GM12878 (cell line): Measurements from ENCODE around the gene SRPRB. TPM values are rescaled to one million over a fixed set of nuclear protein-coding genes. Genes with fewer than 3 reads are reported as not detected.

ENCODE experiments used
- ATAC-seq: fragments of 200-7000 bp; cut with Tn5 transposase; 3 replicates; pipeline ENCODE4 v1.9.1; 2020; ENCODE audit warnings: mild to moderate bottlenecking, moderate library complexity
- BruUV-seq: library from RNA; stranded (reverse); fragments of 400-500 nt; replicated peaks from 2 replicates; lab custom pipeline; 2021; lab: Mats Ljungman, UMichigan
- CTCF ChIA-PET: fragments of 300-600 bp; sonication (Branson Sonifier 250); formaldehyde crosslinking; extraction: SDS; loops from one replicate; lab custom pipeline; 2021; ENCODE audit warnings: inconsistent platforms; lab: Yijun Ruan, JAX
- POLR2A ChIA-PET: fragments of 350-600 bp; formaldehyde crosslinking; extraction: SDS; loops from one replicate; lab custom pipeline; 2021; ENCODE audit warnings: inconsistent platforms; lab: Charles Lee
- RAD21 ChIA-PET: fragments of 300-600 bp; sonication (Branson Sonifier 250); formaldehyde crosslinking; loops from one replicate; lab custom pipeline; 2023; ENCODE audit warnings: antibody characterized with exemption; ENCODE audit not compliant: unreplicated experiment; lab: Charles Lee
- SMC1A ChIA-PET: fragments of 300-600 bp; sonication (Branson Sonifier 250); formaldehyde crosslinking; loops from one replicate; lab custom pipeline; 2023; ENCODE audit not compliant: unreplicated experiment, uncharacterized antibody; lab: Charles Lee
- DNase-seq: peaks from one replicate; pipeline ENCODE4 v3.0.0-alpha.2; 2011; ENCODE audit warnings: low read depth, low spot score
- FAIRE-seq: peaks from 3 replicates; lab custom pipeline; 2011; peaks lifted over from hg19 to GRCh38; lab: Jason Lieb, UNC
- H2AFZ ChIP-seq: 2 replicates; pipeline ENCODE4 v1.6.0; 2011; ENCODE audit warnings: low read depth, low read length, control low read depth; ENCODE audit not compliant: control insufficient read depth
- H3K27ac ChIP-seq: 2 replicates; pipeline ENCODE4 v1.5.1; 2011; ENCODE audit warnings: control low read depth; ENCODE audit not compliant: control insufficient read depth, insufficient read depth
- H3K27me3 ChIP-seq, 2 experiments: replicated peaks in 1 of 2; 2 replicates each; pipeline versions ENCODE4 v1.6.0 to v1.6.1; 2011; ENCODE audit warnings: low read length in 1 of 2; ENCODE audit not compliant: control insufficient read depth in 2 of 2, insufficient read depth in 2 of 2
- H3K36me3 ChIP-seq, 2 experiments: 2 replicates each; pipeline ENCODE4 v1.5.1; 2011; ENCODE audit warnings: low read length in 1 of 2; ENCODE audit not compliant: control insufficient read depth in 2 of 2, insufficient read depth in 2 of 2
- H3K4me1 ChIP-seq: 2 replicates; pipeline ENCODE4 v1.6.1; 2011; ENCODE audit warnings: mild to moderate bottlenecking, low read length, moderate library complexity, mixed read lengths; ENCODE audit not compliant: control insufficient read depth, insufficient read depth
- H3K4me2 ChIP-seq: 2 replicates; pipeline ENCODE4 v1.6.0; 2011; ENCODE audit warnings: control low read depth; ENCODE audit not compliant: control insufficient read depth, insufficient read depth
- H3K4me3 ChIP-seq: fragments of 200-600 bp; sonication (generic); 2 replicates; pipeline ENCODE4 v1.5.1; 2016
- H3K79me2 ChIP-seq: 2 replicates; pipeline ENCODE4 v1.6.0; 2011; ENCODE audit warnings: low read length; ENCODE audit not compliant: control insufficient read depth, insufficient read depth
- H3K9ac ChIP-seq: 2 replicates; pipeline ENCODE4 v1.8.0; 2011; ENCODE audit warnings: low read length, control low read depth, mixed read lengths; ENCODE audit not compliant: control insufficient read depth, insufficient read depth
- H3K9me3 ChIP-seq: replicated peaks from 3 replicates; pipeline ENCODE4 v1.5.1; 2011; ENCODE audit warnings: mild to moderate bottlenecking, low read length; ENCODE audit not compliant: control insufficient read depth, insufficient read depth
- H4K20me1 ChIP-seq: 2 replicates; pipeline ENCODE4 v1.6.0; 2011; ENCODE audit not compliant: control insufficient read depth, insufficient read depth
- BHLHE40 ChIP-seq, 2 experiments: fragments of 450-650 bp in 1 of 2; IDR thresholded peaks; 2 replicates each; pipeline ENCODE4 v1.6.1; 2011 to 2017; ENCODE audit warnings: low read depth in 2 of 2, borderline replicate concordance in 1 of 2, improper control_type of control experiment in 1 of 2, low read length in 1 of 2, mild to moderate bottlenecking in 1 of 2
- CBFB ChIP-seq: IDR thresholded peaks from 2 replicates; pipeline ENCODE4 v1.6.1; 2016; ENCODE audit warnings: antibody characterized with exemption, low read depth
- KAT2A ChIP-seq: conservative IDR thresholded peaks from 2 replicates; pipeline ENCODE4 v1.6.1; 2011; ENCODE audit warnings: low read depth, low read length; ENCODE audit not compliant: control insufficient read depth
- STAT1 ChIP-seq: fragments of 450-650 bp; conservative IDR thresholded peaks from 2 replicates; pipeline ENCODE4 v1.6.1; 2014; ENCODE audit warnings: antibody characterized with exemption, mild to moderate bottlenecking
- TCF7 ChIP-seq: IDR thresholded peaks from 2 replicates; pipeline ENCODE4 v1.6.1; 2014; ENCODE audit warnings: antibody characterized with exemption, borderline replicate concordance
- ZNF24 ChIP-seq: fragments of 450-650 bp; IDR thresholded peaks from 2 replicates; pipeline ENCODE4 v1.6.1; 2017; ENCODE audit warnings: antibody characterized with exemption, mild to moderate bottlenecking
- ZNF622 ChIP-seq: fragments of 450-650 bp; IDR thresholded peaks from 2 replicates; pipeline ENCODE4 v1.6.1; 2017; ENCODE audit warnings: mild to moderate bottlenecking, inconsistent platforms
- WGBS: methylation state at CpG from one replicate; pipeline ENCODE4 v1.1.6; 2016; ENCODE audit warnings: low lambda C conversion rate; ENCODE audit not compliant: insufficient replicate concordance, insufficient coverage; ENCODE audit errors: missing lambda C conversion rate; 5-methylcytosine and 5-hydroxymethylcytosine counted together
- in situ Hi-C: fragments of 300-500 bp; cut with MboI; formaldehyde crosslinking; loops from 9 replicates; pipeline ENCODE4 v1.14.3; 2018; ENCODE audit warnings: mixed read lengths
- intact Hi-C: fragments of 100-400 bp; cut with micrococcal nuclease; formaldehyde crosslinking; loops from one replicate; pipeline ENCODE4 v1.14.2; 2022; ENCODE audit not compliant: unreplicated experiment
- polyA plus RNA-seq, 11 experiments: library from polyadenylated mRNA; depleted of rRNA in 4 of 11; unstranded in 6 of 11; stranded (reverse) in 5 of 11; fragments of >200 nt; fragmentation: Nextera tagmentation in 4 of 11; fragmentation: Illumina TruSeq in 1 of 11; extraction: Ambion mirVana in 4 of 11; extraction: Trizol in 1 of 11; gene quantifications; 1 replicate in 1 of 11; 2 replicates in 10 of 11; pipeline versions ENCODE4 v1.2.1 to v1.2.3, GENCODE V29; 2011 to 2016; ENCODE audit warnings: inconsistent platforms in 2 of 11, missing spikeins in 2 of 11, low read depth in 1 of 11
- total RNA-seq, 4 experiments: library from RNA; depleted of rRNA in 3 of 4; stranded (reverse); fragments of >200 nt in 3 of 4; fragmentation: Illumina TruSeq in 1 of 4; extraction: Trizol in 1 of 4; gene quantifications; 2 replicates each; pipeline versions ENCODE4 v1.2.1 to v1.2.3, GENCODE V29; 2013 to 2021
- TF ChIP-seq, protein P1 (sequence below): IDR thresholded peaks from 2 replicates; pipeline ENCODE4 v1.6.1; 2012; ENCODE audit warnings: low read depth, low read length, improper control_type of control experiment
- TF ChIP-seq, protein P2 (sequence below): fragments of 450-650 bp; formaldehyde crosslinking; IDR thresholded peaks from 2 replicates; pipeline ENCODE4 v1.4.0; 2022; ENCODE audit warnings: mild to moderate bottlenecking, moderate library complexity

Gene SRPRB
- total and polyA plus RNA-seq, 10 of the 15 experiments (the other 5 are each of a cell fraction or from before 2014, with no cell fraction given): 30.6 to 107 (median 46.6) TPM

DNA sequence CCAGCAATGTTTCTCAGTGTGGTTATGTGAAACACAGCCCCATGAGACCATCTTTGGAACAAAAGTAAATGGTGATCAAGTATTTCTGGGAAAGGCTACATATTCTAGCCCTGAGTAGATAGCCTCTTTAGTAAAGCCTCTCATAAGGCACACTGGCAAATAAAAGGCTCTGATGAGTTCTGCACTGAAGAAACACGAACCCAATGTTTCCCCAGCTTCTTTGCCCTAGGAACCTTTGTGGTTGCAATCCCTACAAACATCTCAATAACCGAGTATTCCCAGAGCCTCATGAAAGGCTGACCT is 48.3 kb downstream of the SRPRB start:
- H3K9me3 ChIP-seq: no peaks in the 10 kb centered on the region; the same call in 2 of the 3 replicates
- H3K27me3 ChIP-seq: no peaks in the 10 kb centered on the region
- H4K20me1 ChIP-seq: no peaks in the 10 kb centered on the region
- FAIRE-seq (no peak), DNase-seq (no peak)
- H3K36me3 ChIP-seq: no peaks in the 10 kb centered on the region
- peaks cover 49% of the 10 kb centered on the region for H3K4me1 ChIP-seq
- POLR2A ChIA-PET: no interaction called here
- RAD21 ChIA-PET: no interaction called here
- H3K27ac ChIP-seq: no peak overlapping the region
- H3K4me3 ChIP-seq: no peak overlapping the region
- no peak overlapping the region for H3K4me2 ChIP-seq
- in situ Hi-C loops: no loop called here
- 46% methylated on average over 2 of the region's 2 CpGs for WGBS
- H2AFZ ChIP-seq: no peak overlapping the region
- SMC1A ChIA-PET: no interaction called here
- no peak overlapping the region for H3K9ac ChIP-seq
- TF ChIP-seq STAT1 (no peak), BHLHE40 (IDR thresholded peaks at IDR 0.05; ENCODE audit: borderline replicate concordance in 1 of 2, low read depth in 2 of 2, low read length in 1 of 2) (no peak), KAT2A (no peak), ZNF622 (no peak), ZNF24 (no peak), TCF7 (no peak), CBFB (no peak)
- TF ChIP-seq, protein P1, sequence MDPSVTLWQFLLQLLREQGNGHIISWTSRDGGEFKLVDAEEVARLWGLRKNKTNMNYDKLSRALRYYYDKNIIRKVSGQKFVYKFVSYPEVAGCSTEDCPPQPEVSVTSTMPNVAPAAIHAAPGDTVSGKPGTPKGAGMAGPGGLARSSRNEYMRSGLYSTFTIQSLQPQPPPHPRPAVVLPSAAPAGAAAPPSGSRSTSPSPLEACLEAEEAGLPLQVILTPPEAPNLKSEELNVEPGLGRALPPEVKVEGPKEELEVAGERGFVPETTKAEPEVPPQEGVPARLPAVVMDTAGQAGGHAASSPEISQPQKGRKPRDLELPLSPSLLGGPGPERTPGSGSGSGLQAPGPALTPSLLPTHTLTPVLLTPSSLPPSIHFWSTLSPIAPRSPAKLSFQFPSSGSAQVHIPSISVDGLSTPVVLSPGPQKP: no peak
- TF ChIP-seq, protein P2, sequence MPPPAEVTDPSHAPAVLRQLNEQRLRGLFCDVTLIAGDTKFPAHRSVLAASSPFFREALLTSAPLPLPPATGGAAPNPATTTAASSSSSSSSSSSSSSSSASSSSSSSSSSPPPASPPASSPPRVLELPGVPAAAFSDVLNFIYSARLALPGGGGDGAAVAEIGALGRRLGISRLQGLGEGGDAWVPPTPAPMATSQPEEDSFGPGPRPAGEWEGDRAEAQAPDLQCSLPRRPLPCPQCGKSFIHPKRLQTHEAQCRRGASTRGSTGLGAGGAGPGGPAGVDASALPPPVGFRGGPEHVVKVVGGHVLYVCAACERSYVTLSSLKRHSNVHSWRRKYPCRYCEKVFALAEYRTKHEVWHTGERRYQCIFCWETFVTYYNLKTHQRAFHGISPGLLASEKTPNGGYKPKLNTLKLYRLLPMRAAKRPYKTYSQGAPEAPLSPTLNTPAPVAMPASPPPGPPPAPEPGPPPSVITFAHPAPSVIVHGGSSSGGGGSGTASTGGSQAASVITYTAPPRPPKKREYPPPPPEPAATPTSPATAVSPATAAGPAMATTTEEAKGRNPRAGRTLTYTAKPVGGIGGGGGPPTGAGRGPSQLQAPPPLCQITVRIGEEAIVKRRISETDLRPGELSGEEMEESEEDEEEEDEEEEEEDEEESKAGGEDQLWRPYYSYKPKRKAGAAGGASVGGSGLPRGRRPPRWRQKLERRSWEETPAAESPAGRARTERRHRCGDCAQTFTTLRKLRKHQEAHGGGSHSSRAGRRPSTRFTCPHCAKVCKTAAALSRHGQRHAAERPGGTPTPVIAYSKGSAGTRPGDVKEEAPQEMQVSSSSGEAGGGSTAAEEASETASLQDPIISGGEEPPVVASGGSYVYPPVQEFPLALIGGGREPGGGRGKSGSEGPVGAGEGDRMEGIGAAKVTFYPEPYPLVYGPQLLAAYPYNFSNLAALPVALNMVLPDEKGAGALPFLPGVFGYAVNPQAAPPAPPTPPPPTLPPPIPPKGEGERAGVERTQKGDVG (CRISPR knock-in tag): no peak
- TF ChIP-seq, all 136 proteins: peak for 0
- BruUV-seq: no TSS peak
- ATAC-seq: no peak
- no peaks in the 10 kb centered on the region for H3K79me2 ChIP-seq
- intact Hi-C loops: no loop called here
- CTCF ChIA-PET: no interaction called here
